ENCODE measurements around the gene TMEM254.
"Not testable (repeated sequence)": the region's sequence is repeated elsewhere in the genome, so short reads cannot be mapped to it uniquely, and the experiment has no call there.

The TMEM254 gene

DNA sequence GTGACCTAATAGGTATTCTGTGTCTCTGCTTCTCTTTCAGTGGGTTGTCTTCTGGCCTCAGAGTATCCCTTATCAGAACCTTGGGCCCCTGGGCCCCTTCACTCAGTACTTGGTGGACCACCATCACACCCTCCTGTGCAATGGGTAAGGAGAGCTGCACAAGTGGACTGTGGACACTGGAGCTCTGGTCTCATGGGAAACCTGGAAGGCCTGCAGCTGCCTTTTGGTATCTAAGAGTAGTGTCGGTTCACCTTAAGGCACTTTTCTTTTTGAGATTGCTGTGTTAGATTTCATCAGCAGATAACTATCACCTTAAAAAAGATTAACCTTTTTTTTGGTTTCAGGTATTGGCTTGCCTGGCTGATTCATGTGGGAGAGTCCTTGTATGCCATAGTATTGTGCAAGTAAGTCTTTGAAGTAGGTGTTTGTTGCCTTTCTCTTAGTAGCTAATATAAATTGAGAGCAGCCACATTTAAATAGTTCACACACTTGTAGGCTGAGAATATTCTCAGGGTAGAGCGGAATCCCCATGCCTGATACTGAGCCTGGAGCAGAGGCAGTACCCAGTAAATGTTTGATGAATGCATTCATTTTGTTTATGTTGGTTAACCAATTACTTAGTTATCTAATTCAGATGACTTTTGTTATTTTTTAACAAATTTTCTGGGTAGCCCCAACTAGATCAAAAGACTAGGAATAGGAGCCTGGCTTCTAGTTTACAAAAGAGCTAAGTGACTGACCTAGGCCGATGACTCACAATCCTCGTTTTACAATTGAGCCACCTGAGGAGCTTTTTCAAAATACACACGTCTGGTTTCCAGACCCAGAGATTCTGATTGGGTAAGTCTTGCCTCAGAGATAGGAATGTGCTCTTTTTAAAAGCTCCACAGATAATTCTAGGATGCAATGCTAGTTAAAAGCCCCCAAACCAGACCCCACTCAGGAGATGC is 3.6 kb downstream of the TMEM254 start:
- no peaks in the 10 kb centered on the region for H3K36me3 ChIP-seq (ENCODE audit: control insufficient read depth, low read length)
- H4K20me1 ChIP-seq (ENCODE audit: control insufficient read depth, insufficient read depth, low read depth, low read length) = no peaks in the 10 kb centered on the region
- H3K27me3 ChIP-seq (ENCODE audit: control insufficient read depth, low read length) = no peaks in the 10 kb centered on the region
- H3K79me2 ChIP-seq (ENCODE audit: control insufficient read depth, low read length) = no peaks in the 10 kb centered on the region
- H3K27ac ChIP-seq (ENCODE audit: low read depth, low read length) = no peak overlapping the region
- no peaks in the 10 kb centered on the region for H3K9me2 ChIP-seq (replicated peaks; ENCODE audit: control insufficient read depth, low read length)
- no peak overlapping the region for H3K4me2 ChIP-seq (ENCODE audit: low read length)
- H3K4me3 ChIP-seq (ENCODE audit: low read length) = no peak overlapping the region
- TF ChIP-seq, protein P1, sequence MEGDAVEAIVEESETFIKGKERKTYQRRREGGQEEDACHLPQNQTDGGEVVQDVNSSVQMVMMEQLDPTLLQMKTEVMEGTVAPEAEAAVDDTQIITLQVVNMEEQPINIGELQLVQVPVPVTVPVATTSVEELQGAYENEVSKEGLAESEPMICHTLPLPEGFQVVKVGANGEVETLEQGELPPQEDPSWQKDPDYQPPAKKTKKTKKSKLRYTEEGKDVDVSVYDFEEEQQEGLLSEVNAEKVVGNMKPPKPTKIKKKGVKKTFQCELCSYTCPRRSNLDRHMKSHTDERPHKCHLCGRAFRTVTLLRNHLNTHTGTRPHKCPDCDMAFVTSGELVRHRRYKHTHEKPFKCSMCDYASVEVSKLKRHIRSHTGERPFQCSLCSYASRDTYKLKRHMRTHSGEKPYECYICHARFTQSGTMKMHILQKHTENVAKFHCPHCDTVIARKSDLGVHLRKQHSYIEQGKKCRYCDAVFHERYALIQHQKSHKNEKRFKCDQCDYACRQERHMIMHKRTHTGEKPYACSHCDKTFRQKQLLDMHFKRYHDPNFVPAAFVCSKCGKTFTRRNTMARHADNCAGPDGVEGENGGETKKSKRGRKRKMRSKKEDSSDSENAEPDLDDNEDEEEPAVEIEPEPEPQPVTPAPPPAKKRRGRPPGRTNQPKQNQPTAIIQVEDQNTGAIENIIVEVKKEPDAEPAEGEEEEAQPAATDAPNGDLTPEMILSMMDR (IDR thresholded peaks at IDR 0.05; ENCODE audit: low read depth, low read length, poor library complexity, severe bottlenecking) = no peak
- TF ChIP-seq EZH2phosphoT487 (IDR thresholded peaks at IDR 0.05; ENCODE audit: borderline replicate concordance, low read length) = no peak
- peaks cover 17% of the 10 kb centered on the region for H3K4me1 ChIP-seq (ENCODE audit: control insufficient read depth, low read length)
- H3F3A ChIP-seq (ENCODE audit: control insufficient read depth, insufficient read depth) = no peaks in the 10 kb centered on the region
- H3K9me3 ChIP-seq (ENCODE audit: control insufficient read depth, insufficient read depth, low read length) = no peaks in the 10 kb centered on the region

DNA sequence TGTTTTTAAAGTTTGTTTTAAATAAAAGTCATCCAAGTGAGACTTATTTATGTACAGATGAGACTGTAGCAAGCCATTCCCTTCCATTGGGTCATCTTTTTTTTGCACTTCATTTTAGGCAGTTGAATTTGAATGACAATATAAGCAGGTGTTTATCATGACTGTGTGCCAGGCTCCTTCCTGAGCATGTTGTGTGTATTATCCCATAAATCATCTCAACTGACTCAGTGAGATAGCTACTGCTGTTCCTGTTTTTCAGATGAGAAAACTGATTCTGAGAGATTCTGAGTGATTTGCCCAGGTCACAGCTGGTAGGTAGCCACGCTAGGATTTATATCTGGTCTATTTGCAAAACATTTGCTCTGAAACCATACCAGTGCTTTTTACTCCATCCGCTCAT is 11.7 kb downstream of the TMEM254 start:
- TF ChIP-seq, protein P1 (IDR thresholded peaks at IDR 0.05; ENCODE audit: low read depth, low read length, poor library complexity, severe bottlenecking) = no peak
- TF ChIP-seq EZH2phosphoT487 (IDR thresholded peaks at IDR 0.05; ENCODE audit: borderline replicate concordance, low read length) = no peak
- no peaks in the 10 kb centered on the region for H3K4me1 ChIP-seq (ENCODE audit: control insufficient read depth, low read length)

DNA sequence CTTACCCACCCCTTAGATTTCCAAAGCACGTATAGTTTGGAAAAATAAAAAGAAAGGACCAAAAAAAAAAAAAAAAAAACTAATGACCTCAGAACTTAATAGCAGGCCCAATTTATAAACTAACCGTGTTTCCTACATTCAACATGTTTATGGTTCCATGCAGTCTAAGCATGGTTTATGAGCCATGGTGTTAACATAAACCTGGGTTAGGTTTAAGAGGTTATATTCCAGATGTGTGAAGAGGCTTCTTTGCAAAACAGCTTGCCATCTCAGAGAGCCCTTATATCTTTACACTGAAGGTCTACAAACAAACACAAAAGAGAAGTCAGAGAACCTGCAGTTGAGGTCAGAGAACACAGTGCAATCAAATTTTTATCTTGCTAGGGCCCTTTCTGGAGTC is 15.8 kb downstream of the TMEM254 start:
- Histone ChIP-seq H3K79me2 (ENCODE audit: control insufficient read depth, low read length) (no peaks in the 10 kb centered on the region), H3K27ac (ENCODE audit: low read depth, low read length) (no peak overlapping the region), H3K9me2 (replicated peaks; ENCODE audit: control insufficient read depth, low read length) (no peaks in the 10 kb centered on the region), H3K27me3 (ENCODE audit: control insufficient read depth, low read length) (no peaks in the 10 kb centered on the region), H3F3A (ENCODE audit: control insufficient read depth, insufficient read depth) (no peaks in the 10 kb centered on the region), H3K4me1 (ENCODE audit: control insufficient read depth, low read length) (no peaks in the 10 kb centered on the region), H3K4me3 (ENCODE audit: low read length) (no peak overlapping the region), H3K9me3 (ENCODE audit: control insufficient read depth, insufficient read depth, low read length) (no peaks in the 10 kb centered on the region), H3K4me2 (ENCODE audit: low read length) (no peak overlapping the region), H3K36me3 (ENCODE audit: control insufficient read depth, low read length) (no peaks in the 10 kb centered on the region), H4K20me1 (ENCODE audit: control insufficient read depth, insufficient read depth, low read depth, low read length) (no peaks in the 10 kb centered on the region)
- TF ChIP-seq, protein P1 (IDR thresholded peaks at IDR 0.05; ENCODE audit: low read depth, low read length, poor library complexity, severe bottlenecking) = no peak
- no peak for TF ChIP-seq EZH2phosphoT487 (IDR thresholded peaks at IDR 0.05; ENCODE audit: borderline replicate concordance, low read length)

More for the DNA sequence above, 11.7 kb downstream of the TMEM254 start:
- no peak overlapping the region for H3K4me3 ChIP-seq (ENCODE audit: low read length)
- H3K4me2 ChIP-seq (ENCODE audit: low read length) = no peak overlapping the region
- H3K27me3 ChIP-seq (ENCODE audit: control insufficient read depth, low read length) = no peaks in the 10 kb centered on the region
- no peaks in the 10 kb centered on the region for H3K9me2 ChIP-seq (replicated peaks; ENCODE audit: control insufficient read depth, low read length)
- no peaks in the 10 kb centered on the region for H3K79me2 ChIP-seq (ENCODE audit: control insufficient read depth, low read length)
- H3K36me3 ChIP-seq (ENCODE audit: control insufficient read depth, low read length) = no peaks in the 10 kb centered on the region
- H3K27ac ChIP-seq (ENCODE audit: low read depth, low read length) = no peak overlapping the region
- no peaks in the 10 kb centered on the region for H3K9me3 ChIP-seq (ENCODE audit: control insufficient read depth, insufficient read depth, low read length)
- H3F3A ChIP-seq (ENCODE audit: control insufficient read depth, insufficient read depth) = no peaks in the 10 kb centered on the region
- no peaks in the 10 kb centered on the region for H4K20me1 ChIP-seq (ENCODE audit: control insufficient read depth, insufficient read depth, low read depth, low read length)

DNA sequence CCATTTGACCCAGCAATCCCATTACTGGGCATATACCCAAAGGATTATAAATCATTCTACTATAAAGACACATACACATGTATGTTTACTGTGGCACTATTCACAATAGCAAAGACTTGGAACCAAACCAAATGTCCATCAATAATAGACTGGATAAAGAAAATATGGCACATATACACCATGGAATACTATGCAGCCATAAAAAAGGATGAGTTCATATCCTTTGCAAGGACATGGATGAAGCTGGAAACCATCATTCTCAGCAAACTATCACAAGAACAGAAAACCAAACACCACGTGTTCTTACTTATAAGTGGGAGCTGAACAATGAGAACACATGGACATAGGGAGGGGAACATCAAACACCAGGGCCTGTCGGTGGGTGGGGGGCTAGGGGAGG is 19.8 kb downstream of the TMEM254 start:
- not testable (repeated sequence) for H3K36me3 ChIP-seq (ENCODE audit: control insufficient read depth, low read length); H3K79me2 ChIP-seq (ENCODE audit: control insufficient read depth, low read length); H3K9me3 ChIP-seq (ENCODE audit: control insufficient read depth, insufficient read depth, low read length); H3K4me3 ChIP-seq (ENCODE audit: low read length); H3K4me2 ChIP-seq (ENCODE audit: low read length); H3K9me2 ChIP-seq (replicated peaks; ENCODE audit: control insufficient read depth, low read length); H3K27me3 ChIP-seq (ENCODE audit: control insufficient read depth, low read length); H4K20me1 ChIP-seq (ENCODE audit: control insufficient read depth, insufficient read depth, low read depth, low read length); H3F3A ChIP-seq (ENCODE audit: control insufficient read depth, insufficient read depth); H3K4me1 ChIP-seq (ENCODE audit: control insufficient read depth, low read length); H3K27ac ChIP-seq (ENCODE audit: low read depth, low read length)

DNA sequence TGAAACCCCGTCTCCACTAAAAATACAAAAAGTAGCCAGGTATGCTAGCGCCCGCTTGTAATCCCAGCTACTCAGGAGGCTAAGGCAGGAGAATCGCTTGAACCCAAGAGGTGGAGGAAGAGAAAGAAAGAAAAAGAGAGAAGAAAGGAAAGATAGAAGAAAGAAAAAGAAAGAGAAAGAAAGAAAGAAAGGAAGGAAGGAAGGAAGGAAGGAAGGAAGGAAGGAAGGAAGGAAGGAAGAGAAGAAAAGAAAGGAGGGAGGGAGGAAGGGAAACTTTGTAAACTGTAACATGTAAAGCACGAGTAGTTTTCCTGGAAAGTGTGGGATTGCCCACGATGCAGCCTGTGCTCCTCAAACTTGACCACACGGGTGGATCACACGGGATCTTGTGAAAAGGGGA is 20.8 kb downstream of the TMEM254 start:
- not testable (repeated sequence) for H3K27ac ChIP-seq (ENCODE audit: low read depth, low read length); H3K79me2 ChIP-seq (ENCODE audit: control insufficient read depth, low read length)

More for the DNA sequence above, 20.8 kb downstream of the TMEM254 start:
- H3K9me3 ChIP-seq (ENCODE audit: control insufficient read depth, insufficient read depth, low read length); H3K4me2 ChIP-seq (ENCODE audit: low read length); H3K4me3 ChIP-seq (ENCODE audit: low read length); H3K36me3 ChIP-seq (ENCODE audit: control insufficient read depth, low read length); H3F3A ChIP-seq (ENCODE audit: control insufficient read depth, insufficient read depth); H4K20me1 ChIP-seq (ENCODE audit: control insufficient read depth, insufficient read depth, low read depth, low read length); H3K4me1 ChIP-seq (ENCODE audit: control insufficient read depth, low read length); H3K27me3 ChIP-seq (ENCODE audit: control insufficient read depth, low read length); H3K9me2 ChIP-seq (replicated peaks; ENCODE audit: control insufficient read depth, low read length): not testable (repeated sequence)
